ENCODE measurements around the gene EPC2.

Gene EPC2

GRCh38 chr2:148721991-148722777, 77.6 kb downstream of the EPC2 start:
- H3K27me3 ChIP-seq (ENCODE audit: control insufficient read depth, insufficient read depth, low read length): no peaks in the 10 kb centered on the region
- DNase-seq (ENCODE audit: low read depth, low spot score): no peak
- 100% methylated on average over 1 of the region's 5 CpGs for WGBS (ENCODE audit: insufficient coverage, insufficient read length)
- H3K27ac ChIP-seq (ENCODE audit: low read length): no peak overlapping the region
- no peaks in the 10 kb centered on the region for H3K9me3 ChIP-seq (ENCODE audit: control insufficient read depth, insufficient read depth, low read length)
- H3K4me3 ChIP-seq (ENCODE audit: low read length): no peak overlapping the region
- no peaks in the 10 kb centered on the region for H3K36me3 ChIP-seq (ENCODE audit: control insufficient read depth, insufficient read depth, low read length)
- no peaks in the 10 kb centered on the region; the same call in 1 of the 2 replicates for H3K4me1 ChIP-seq (ENCODE audit: control insufficient read depth, insufficient read depth, low read length)

GRCh38 chr2:148725564-148725963, 81.0 kb downstream of the EPC2 start:
- Histone ChIP-seq H3K4me3 (ENCODE audit: low read length) (no peak overlapping the region), H3K36me3 (ENCODE audit: control insufficient read depth, insufficient read depth, low read length) (no peaks in the 10 kb centered on the region), H3K27me3 (ENCODE audit: control insufficient read depth, insufficient read depth, low read length) (no peaks in the 10 kb centered on the region), H3K27ac (ENCODE audit: low read length) (no peak overlapping the region), H3K9me3 (ENCODE audit: control insufficient read depth, insufficient read depth, low read length) (no peaks in the 10 kb centered on the region), H3K4me1 (ENCODE audit: control insufficient read depth, insufficient read depth, low read length) (no peaks in the 10 kb centered on the region; the same call in 1 of the 2 replicates)
- WGBS (ENCODE audit: insufficient coverage, insufficient read length): no CpG with 5 or more reads among the region's 1 CpG
- DNase-seq (ENCODE audit: low read depth, low spot score): no peak

- Histone ChIP-seq H3K27me3 (ENCODE audit: control insufficient read depth, insufficient read depth, low read length) (no peaks in the 10 kb centered on the region), H3K27ac (ENCODE audit: low read length) (no peak overlapping the region), H3K4me1 (ENCODE audit: control insufficient read depth, insufficient read depth, low read length) (no peaks in the 10 kb centered on the region; the same call in 1 of the 2 replicates), H3K9me3 (ENCODE audit: control insufficient read depth, insufficient read depth, low read length) (no peaks in the 10 kb centered on the region), H3K4me3 (ENCODE audit: low read length) (no peak overlapping the region), H3K36me3 (ENCODE audit: control insufficient read depth, insufficient read depth, low read length) (no peaks in the 10 kb centered on the region)
- whole genome bisulfite sequencing (ENCODE audit: insufficient coverage, insufficient read length): no CpG with 5 or more reads among the region's 3 CpGs
- no peak for DNase-seq (ENCODE audit: low read depth, low spot score)
Observed at GRCh38 chr2:148726228-148726627, 81.7 kb downstream of the EPC2 start.

- no peak overlapping the region for H3K27ac ChIP-seq (ENCODE audit: low read length)
- H3K27me3 ChIP-seq (ENCODE audit: control insufficient read depth, insufficient read depth, low read length): no peaks in the 10 kb centered on the region
Observed at GRCh38 chr2:148730085-148730484, 85.5 kb downstream of the EPC2 start.

GRCh38 chr2:148737742-148738141, 93.2 kb downstream of the EPC2 start:
- Histone ChIP-seq H3K9me3 (ENCODE audit: control insufficient read depth, insufficient read depth, low read length) (no peaks in the 10 kb centered on the region), H3K27ac (ENCODE audit: low read length) (no peak overlapping the region), H3K36me3 (ENCODE audit: control insufficient read depth, insufficient read depth, low read length) (no peaks in the 10 kb centered on the region), H3K4me1 (ENCODE audit: control insufficient read depth, insufficient read depth, low read length) (no peaks in the 10 kb centered on the region), H3K27me3 (ENCODE audit: control insufficient read depth, insufficient read depth, low read length) (no peaks in the 10 kb centered on the region), H3K4me3 (ENCODE audit: low read length) (no peak overlapping the region)
- no CpG with 5 or more reads among the region's 5 CpGs for WGBS (ENCODE audit: insufficient coverage, insufficient read length)
- DNase-seq (ENCODE audit: low read depth, low spot score): no peak

More at GRCh38 chr2:148730085-148730484, 85.5 kb downstream of the EPC2 start:
- no peak overlapping the region for H3K4me3 ChIP-seq (ENCODE audit: low read length)
- H3K9me3 ChIP-seq (ENCODE audit: control insufficient read depth, insufficient read depth, low read length): no peaks in the 10 kb centered on the region
- DNase-seq (ENCODE audit: low read depth, low spot score): no peak
- H3K36me3 ChIP-seq (ENCODE audit: control insufficient read depth, insufficient read depth, low read length): no peaks in the 10 kb centered on the region
- H3K4me1 ChIP-seq (ENCODE audit: control insufficient read depth, insufficient read depth, low read length): no peaks in the 10 kb centered on the region; the same call in 1 of the 2 replicates

GRCh38 chr2:148739454-148740105, 95.0 kb downstream of the EPC2 start:
- Histone ChIP-seq H3K4me3 (ENCODE audit: low read length) (no peak overlapping the region), H3K9me3 (ENCODE audit: control insufficient read depth, insufficient read depth, low read length) (no peaks in the 10 kb centered on the region), H3K27me3 (ENCODE audit: control insufficient read depth, insufficient read depth, low read length) (no peaks in the 10 kb centered on the region), H3K4me1 (ENCODE audit: control insufficient read depth, insufficient read depth, low read length) (no peaks in the 10 kb centered on the region), H3K36me3 (ENCODE audit: control insufficient read depth, insufficient read depth, low read length) (no peaks in the 10 kb centered on the region), H3K27ac (ENCODE audit: low read length) (no peak overlapping the region)
- DNase-seq (ENCODE audit: low read depth, low spot score): no peak
- WGBS (ENCODE audit: insufficient coverage, insufficient read length): 100% methylated on average over 1 of the region's 2 CpGs

GRCh38 chr2:148742373-148742772, 97.8 kb downstream of the EPC2 start:
- no peak for DNase-seq (ENCODE audit: low read depth, low spot score)
- Histone ChIP-seq H3K36me3 (ENCODE audit: control insufficient read depth, insufficient read depth, low read length) (no peaks in the 10 kb centered on the region), H3K27me3 (ENCODE audit: control insufficient read depth, insufficient read depth, low read length) (no peaks in the 10 kb centered on the region), H3K4me3 (ENCODE audit: low read length) (no peak overlapping the region), H3K4me1 (ENCODE audit: control insufficient read depth, insufficient read depth, low read length) (no peaks in the 10 kb centered on the region), H3K9me3 (ENCODE audit: control insufficient read depth, insufficient read depth, low read length) (no peaks in the 10 kb centered on the region), H3K27ac (ENCODE audit: low read length) (no peak overlapping the region)
- no CpG with 5 or more reads among the region's 4 CpGs for whole genome bisulfite sequencing (ENCODE audit: insufficient coverage, insufficient read length)

GRCh38 chr2:148745151-148745851, 100.8 kb downstream of the EPC2 start:
- no peak for DNase-seq (ENCODE audit: low read depth, low spot score)
- no peak overlapping the region for H3K4me3 ChIP-seq (ENCODE audit: low read length)
- H3K4me1 ChIP-seq (ENCODE audit: control insufficient read depth, insufficient read depth, low read length): no peaks in the 10 kb centered on the region
- no peaks in the 10 kb centered on the region for H3K9me3 ChIP-seq (ENCODE audit: control insufficient read depth, insufficient read depth, low read length)
- no CpG with 5 or more reads among the region's 3 CpGs for WGBS (ENCODE audit: insufficient coverage, insufficient read length)
- H3K27me3 ChIP-seq (ENCODE audit: control insufficient read depth, insufficient read depth, low read length): no peaks in the 10 kb centered on the region
- no peak overlapping the region for H3K27ac ChIP-seq (ENCODE audit: low read length)
- H3K36me3 ChIP-seq (ENCODE audit: control insufficient read depth, insufficient read depth, low read length): no peaks in the 10 kb centered on the region

- no peak for DNase-seq (ENCODE audit: low read depth, low spot score)
- no peak overlapping the region for H3K4me3 ChIP-seq (ENCODE audit: low read length)
- no CpG with 5 or more reads among the region's 1 CpG for WGBS (ENCODE audit: insufficient coverage, insufficient read length)
- H3K4me1 ChIP-seq (ENCODE audit: control insufficient read depth, insufficient read depth, low read length): no peaks in the 10 kb centered on the region
- no peaks in the 10 kb centered on the region for H3K27me3 ChIP-seq (ENCODE audit: control insufficient read depth, insufficient read depth, low read length)
- H3K9me3 ChIP-seq (ENCODE audit: control insufficient read depth, insufficient read depth, low read length): no peaks in the 10 kb centered on the region
- H3K27ac ChIP-seq (ENCODE audit: low read length): no peak overlapping the region
- no peaks in the 10 kb centered on the region for H3K36me3 ChIP-seq (ENCODE audit: control insufficient read depth, insufficient read depth, low read length)
Observed at GRCh38 chr2:148746973-148747372, 102.4 kb downstream of the EPC2 start.

GRCh38 chr2:148751907-148752306, 107.4 kb downstream of the EPC2 start:
- Histone ChIP-seq H3K9me3 (ENCODE audit: control insufficient read depth, insufficient read depth, low read length) (no peaks in the 10 kb centered on the region), H3K36me3 (ENCODE audit: control insufficient read depth, insufficient read depth, low read length) (no peaks in the 10 kb centered on the region), H3K27me3 (ENCODE audit: control insufficient read depth, insufficient read depth, low read length) (no peaks in the 10 kb centered on the region), H3K4me3 (ENCODE audit: low read length) (no peak overlapping the region), H3K27ac (ENCODE audit: low read length) (no peak overlapping the region), H3K4me1 (ENCODE audit: control insufficient read depth, insufficient read depth, low read length) (peaks cover 2% of the 10 kb centered on the region)
- WGBS (ENCODE audit: insufficient coverage, insufficient read length): no CpG with 5 or more reads among the region's 4 CpGs
- DNase-seq (ENCODE audit: low read depth, low spot score): no peak
